Naive B cell (primary cell): Measurements from ENCODE around the gene UBE2J2. TPM values are rescaled to one million over a fixed set of nuclear protein-coding genes. Genes with fewer than 3 reads are reported as not detected.

Experiments
- ATAC-seq, 2 donors: fragments of 150-1000 bp; cut with Tn5 transposase; 2 replicates each; pipeline ENCODE4 v1.10.0; 2021; ENCODE audit warnings: low read depth in 2 of 2, mild to moderate bottlenecking in 2 of 2, moderate library complexity in 2 of 2
- DNase-seq: peaks from one replicate; pipeline ENCODE4 v3.0.0; 2022
- H3K27ac Mint-ChIP-seq, 6 donors: one replicate each; pipeline ENCODE4 v1.8.0; 2020 to 2022; ENCODE audit warnings: mild to moderate bottlenecking in 6 of 6, mixed read lengths in 6 of 6, moderate library complexity in 5 of 6, inconsistent platforms in 2 of 6
- H3K27me3 Mint-ChIP-seq, 3 donors: one replicate each; pipeline ENCODE4 v1.8.0; 2021 to 2022; ENCODE audit warnings: mixed read lengths in 3 of 3, mild to moderate bottlenecking in 1 of 3
- H3K36me3 Mint-ChIP-seq, 2 donors: one replicate each; pipeline ENCODE4 v1.8.0; 2020 to 2022; ENCODE audit warnings: mixed read lengths in 2 of 2, inconsistent platforms in 1 of 2, mild to moderate bottlenecking in 1 of 2
- H3K4me1 Mint-ChIP-seq, 3 donors: one replicate each; pipeline ENCODE4 v1.8.0; 2020 to 2022; ENCODE audit warnings: mixed read lengths in 3 of 3, inconsistent platforms in 1 of 3, mild to moderate bottlenecking in 1 of 3, moderate library complexity in 1 of 3
- H3K4me3 Mint-ChIP-seq, 8 donors: one replicate each; pipeline ENCODE4 v1.8.0; 2020 to 2022; ENCODE audit warnings: mild to moderate bottlenecking in 8 of 8, mixed read lengths in 8 of 8, moderate library complexity in 8 of 8, inconsistent platforms in 2 of 8
- H3K9me3 Mint-ChIP-seq, 7 donors: one replicate each; pipeline ENCODE4 v1.8.0; 2020 to 2022; ENCODE audit warnings: mixed read lengths in 7 of 7, mild to moderate bottlenecking in 5 of 7, inconsistent platforms in 2 of 7, moderate library complexity in 1 of 7
- polyA plus RNA-seq, 6 donors: library from polyadenylated mRNA; unstranded; fragments of 300-500 nt; fragmentation: Illumina TruSeq; gene quantifications; one replicate each; pipeline ENCODE4 v1.2.3, GENCODE V29; 2021; ENCODE audit warnings: low read depth in 6 of 6

UBE2J2 gene
- polyA plus RNA-seq, 6 donors from 2014 or later, result 75.1 to 112 (median 87.4) TPM

DNA sequence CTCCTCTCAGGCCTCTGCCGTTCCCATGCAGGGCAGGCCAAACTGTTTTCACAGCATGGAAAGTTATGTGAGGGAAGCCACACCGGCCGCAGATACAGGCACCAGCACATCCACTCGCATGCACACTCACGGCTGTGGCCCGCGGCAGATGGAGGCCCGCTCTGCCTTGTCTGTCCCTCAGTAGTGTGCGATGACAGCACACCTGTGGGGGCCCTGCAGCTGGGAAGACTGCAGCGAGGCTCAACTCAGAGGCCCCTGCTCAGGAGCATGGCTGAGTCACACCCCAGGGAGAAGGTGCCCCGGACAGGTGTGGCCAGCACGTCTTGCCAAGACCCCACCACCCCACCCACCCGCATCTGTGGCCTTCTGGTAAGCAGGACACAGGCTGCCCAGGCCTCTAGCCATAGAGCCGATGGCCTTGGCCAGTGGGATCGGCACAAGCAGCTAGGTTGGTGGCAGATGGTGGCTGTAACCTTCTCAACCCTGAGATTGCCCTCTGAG is 1.3 kb upstream of the UBE2J2 start:
- peak overlapping the region in 3 of 6 donors; percentile 82 to 88 (median 84) for H3K27ac Mint-ChIP-seq
- no peak for DNase-seq
- no peaks in the 10 kb centered on the region for H3K36me3 Mint-ChIP-seq
- no peaks in the 10 kb centered on the region for H3K27me3 Mint-ChIP-seq
- H3K4me1 Mint-ChIP-seq, result peaks cover 29 to 31% (median 31%) of the 10 kb centered on the region in 3 donors
- H3K4me3 Mint-ChIP-seq, result peak overlapping the region; percentile 57 to 87 (median 78)
- no peak for ATAC-seq
- H3K9me3 Mint-ChIP-seq, result no peaks in the 10 kb centered on the region

DNA sequence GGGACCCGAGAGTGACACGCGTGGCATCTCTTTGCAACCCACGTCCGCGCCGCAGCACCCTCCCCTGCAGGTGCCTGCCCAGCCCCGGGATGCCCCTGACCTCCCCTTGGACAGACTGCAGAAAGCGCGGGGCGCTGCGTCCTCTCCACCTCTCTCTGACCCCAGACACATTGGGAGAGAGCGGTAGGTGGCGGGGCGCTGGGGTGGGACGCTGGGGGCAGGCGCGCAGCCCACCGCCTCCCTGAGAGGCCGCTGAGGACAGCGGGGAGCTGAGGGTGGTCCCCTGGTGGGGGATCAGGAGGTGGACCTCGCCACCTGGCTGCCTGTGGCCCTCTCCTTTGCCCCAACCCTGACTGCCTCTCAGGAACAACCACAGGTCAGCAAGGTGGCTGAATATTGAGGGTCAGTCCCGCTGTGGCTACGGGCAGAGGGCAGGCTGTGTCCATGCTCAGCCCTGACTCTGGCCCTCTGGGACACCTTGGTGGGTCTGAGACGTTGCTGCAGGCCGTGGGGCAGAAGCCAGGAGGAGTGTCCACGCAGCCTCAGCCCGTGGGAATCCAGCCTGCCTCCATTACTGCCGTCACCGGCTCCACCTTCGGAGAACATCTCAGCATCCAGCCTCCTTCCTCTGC is 761 bp upstream of the UBE2J2 start:
- no peaks in the 10 kb centered on the region for H3K9me3 Mint-ChIP-seq
- peaks cover 32 to 37% (median 34%) of the 10 kb centered on the region in 3 donors for H3K4me1 Mint-ChIP-seq
- no peaks in the 10 kb centered on the region for H3K27me3 Mint-ChIP-seq
- peak overlapping the region in 3 of 6 donors; percentile 82 to 88 (median 84) for H3K27ac Mint-ChIP-seq
- DNase-seq (no peak), ATAC-seq (no peak)
- H3K36me3 Mint-ChIP-seq, result no peaks in the 10 kb centered on the region
- peak overlapping the region; percentile 57 to 87 (median 78) for H3K4me3 Mint-ChIP-seq

DNA sequence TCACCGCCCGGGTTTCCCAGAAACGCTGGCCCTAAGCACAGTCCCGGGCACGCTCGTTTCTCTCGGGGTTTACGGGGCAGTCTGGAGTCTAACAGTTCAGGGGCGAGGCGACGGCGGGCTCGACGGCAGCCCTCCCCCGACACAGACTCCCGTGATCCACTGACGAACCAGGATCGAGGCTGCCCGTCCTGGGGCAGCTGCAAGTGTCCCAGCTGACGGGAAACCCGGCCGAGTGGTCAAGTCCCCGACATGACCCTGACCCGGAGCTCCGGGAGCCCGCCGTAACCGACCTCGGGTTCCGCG is 494 bp downstream of the UBE2J2 start:
- Mint-ChIP-seq H3K27ac (peak overlapping the region in 5 of 6 donors; percentile 81 to 94 (median 85)), H3K4me1 (peaks cover 33 to 44% (median 42%) of the 10 kb centered on the region in 3 donors), H3K36me3 (no peaks in the 10 kb centered on the region), H3K27me3 (no peaks in the 10 kb centered on the region), H3K4me3 (peak overlapping the region; percentile 81 to 95 (median 88)), H3K9me3 (no peaks in the 10 kb centered on the region)
- ATAC-seq (peak in 1 of 2 donors; percentile 3), DNase-seq (no peak)

DNA sequence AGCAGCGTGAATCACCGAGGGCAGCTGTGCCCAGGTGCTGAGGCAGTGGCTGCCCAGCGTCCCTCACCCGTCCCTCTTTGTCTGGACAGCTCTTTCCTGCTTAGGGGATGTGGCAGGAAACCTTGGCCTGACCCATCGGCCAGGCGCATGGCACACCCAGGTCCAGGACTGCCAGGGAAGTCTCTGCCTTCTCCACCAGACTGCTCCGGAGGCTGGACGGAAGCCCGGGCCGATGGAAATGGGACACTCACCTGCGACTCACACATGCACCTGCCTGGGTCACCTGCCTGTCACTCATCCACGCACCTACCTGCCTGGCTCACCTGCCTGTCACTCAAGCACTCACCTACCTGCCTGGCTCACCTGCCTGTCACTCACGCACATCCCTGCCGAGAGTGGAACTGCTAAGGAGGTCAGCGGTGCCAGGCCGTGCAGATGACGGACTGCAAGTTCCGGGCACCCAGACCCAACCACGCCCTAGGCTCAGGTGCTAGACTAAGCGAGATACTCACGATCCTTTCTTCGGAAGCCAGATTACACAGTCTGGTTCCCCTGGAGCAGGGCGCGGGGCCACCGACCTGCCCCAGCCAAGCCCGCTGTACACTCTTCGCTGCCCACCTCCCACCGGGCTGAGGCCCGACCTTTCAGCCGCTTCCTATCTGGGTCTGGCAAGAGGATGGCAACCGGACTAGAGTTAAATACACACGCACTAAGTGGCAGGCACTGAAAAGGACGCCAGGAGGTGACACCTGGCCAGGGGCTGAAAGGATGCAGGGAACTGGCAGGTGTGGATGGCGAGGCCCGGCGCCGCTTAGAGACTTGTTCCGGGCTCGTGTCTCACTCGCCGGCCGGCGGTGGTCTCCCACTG is 1.1 kb downstream of the UBE2J2 start:
- H3K36me3 Mint-ChIP-seq, result no peaks in the 10 kb centered on the region
- DNase-seq (no peak), ATAC-seq (peak in 1 of 2 donors; percentile 5)
- H3K4me1 Mint-ChIP-seq, result peaks cover 36 to 46% (median 45%) of the 10 kb centered on the region in 3 donors
- H3K9me3 Mint-ChIP-seq, result no peaks in the 10 kb centered on the region
- H3K27ac Mint-ChIP-seq, result peak overlapping the region; percentile 25 to 94 (median 84)
- peak overlapping the region; percentile 81 to 95 (median 88) for H3K4me3 Mint-ChIP-seq
- no peaks in the 10 kb centered on the region for H3K27me3 Mint-ChIP-seq

DNA sequence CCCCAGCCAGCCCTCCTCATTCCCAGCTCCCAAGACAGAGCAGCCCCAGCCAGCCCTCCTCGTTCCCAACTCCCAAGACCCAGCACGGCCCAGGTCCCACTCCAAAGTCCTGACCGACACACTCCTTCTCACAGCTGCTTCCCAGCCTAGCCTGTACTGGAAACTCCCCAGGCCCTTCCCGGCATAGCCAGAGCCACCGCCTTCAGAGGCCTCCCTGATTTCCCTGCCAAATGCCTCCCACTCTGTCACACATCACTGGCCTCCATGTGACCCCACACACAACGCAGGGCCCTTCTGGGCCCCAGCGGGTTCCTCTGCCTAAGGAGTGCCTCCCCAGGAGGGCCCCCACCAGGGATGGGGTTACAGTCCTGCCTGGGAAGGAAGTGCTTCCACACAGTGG is 2.8 kb downstream of the UBE2J2 start:
- H3K27me3 Mint-ChIP-seq, result no peaks in the 10 kb centered on the region
- ATAC-seq (no peak), DNase-seq (no peak)
- no peaks in the 10 kb centered on the region for H3K36me3 Mint-ChIP-seq
- H3K27ac Mint-ChIP-seq, result peak overlapping the region in 5 of 6 donors; percentile 12 to 91 (median 81)
- peak overlapping the region in 7 of 8 donors; percentile 38 to 87 (median 75) for H3K4me3 Mint-ChIP-seq
- no peaks in the 10 kb centered on the region for H3K9me3 Mint-ChIP-seq
- H3K4me1 Mint-ChIP-seq, result peaks cover 36 to 49% (median 48%) of the 10 kb centered on the region in 3 donors

DNA sequence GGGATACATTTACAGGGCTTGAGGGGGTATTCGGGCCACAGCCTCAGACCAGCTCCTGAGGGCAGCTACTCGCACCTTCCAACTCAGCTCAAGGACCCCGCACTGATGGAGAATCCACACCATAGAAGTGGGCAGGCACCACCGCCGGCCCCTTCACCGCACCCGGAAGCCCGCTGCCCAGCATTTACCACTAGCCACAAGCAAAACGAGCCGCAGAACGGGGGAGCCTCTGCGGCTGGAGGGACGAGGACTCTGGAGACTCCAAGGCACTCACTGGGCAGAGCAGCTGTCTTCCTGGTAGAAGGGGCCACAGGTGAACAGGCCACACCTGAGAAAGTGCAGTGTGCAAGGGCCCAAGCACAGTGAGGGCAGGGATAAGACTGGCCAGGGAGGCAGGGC is 5.4 kb downstream of the UBE2J2 start:
- no peak overlapping the region for H3K27ac Mint-ChIP-seq
- no peaks in the 10 kb centered on the region for H3K9me3 Mint-ChIP-seq
- peak overlapping the region in 1 of 8 donors; percentile 25 for H3K4me3 Mint-ChIP-seq
- H3K4me1 Mint-ChIP-seq, result peaks cover 36 to 53% (median 51%) of the 10 kb centered on the region in 3 donors
- no peak for ATAC-seq
- DNase-seq, result no peak
- H3K36me3 Mint-ChIP-seq, result no peaks in the 10 kb centered on the region
- no peaks in the 10 kb centered on the region for H3K27me3 Mint-ChIP-seq

DNA sequence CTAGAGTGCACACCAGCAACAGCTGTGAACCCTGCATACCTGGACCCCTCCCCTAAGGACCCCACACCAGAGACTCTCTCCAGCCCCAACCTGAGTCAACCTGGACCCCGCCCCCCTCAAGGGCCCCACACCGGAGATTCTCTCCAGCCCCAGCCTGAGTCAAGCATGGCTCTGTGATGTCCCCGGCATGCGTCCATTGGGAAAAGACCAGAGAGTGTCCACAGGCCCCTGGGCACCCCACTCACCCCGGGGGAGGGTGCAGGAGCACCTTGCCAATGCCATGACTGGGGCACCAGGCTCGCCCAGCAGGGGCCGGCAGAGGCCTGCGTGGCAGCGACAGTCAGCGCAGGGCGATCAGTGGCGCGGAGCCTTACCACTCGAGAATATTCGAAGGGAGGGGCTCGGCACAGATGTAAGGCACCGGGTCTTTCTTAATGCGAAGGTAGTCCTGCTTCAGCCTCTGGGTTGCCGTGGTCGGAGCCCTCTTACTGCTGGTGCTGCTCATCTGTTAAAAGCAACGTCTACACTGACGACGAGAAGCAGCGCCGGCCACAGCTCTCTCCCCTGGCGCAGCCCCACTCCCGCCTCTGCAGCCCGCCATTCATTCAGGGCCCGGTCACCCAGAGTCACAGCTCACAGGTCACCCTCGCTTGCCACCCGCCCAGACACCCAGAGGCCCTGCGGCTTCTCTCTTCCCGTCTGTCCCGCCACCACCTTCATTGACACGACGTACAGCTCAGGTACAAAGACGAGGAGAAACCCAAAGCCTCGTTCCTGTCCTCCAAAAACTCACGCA is 6.0 kb downstream of the UBE2J2 start:
- Mint-ChIP-seq H3K27me3 (no peaks in the 10 kb centered on the region), H3K4me3 (peak overlapping the region in 1 of 8 donors; percentile 21), H3K4me1 (peaks cover 33 to 51% (median 48%) of the 10 kb centered on the region in 3 donors), H3K27ac (peak overlapping the region in 1 of 6 donors; percentile 41), H3K36me3 (no peaks in the 10 kb centered on the region), H3K9me3 (no peaks in the 10 kb centered on the region)
- no peak for ATAC-seq
- no peak for DNase-seq

DNA sequence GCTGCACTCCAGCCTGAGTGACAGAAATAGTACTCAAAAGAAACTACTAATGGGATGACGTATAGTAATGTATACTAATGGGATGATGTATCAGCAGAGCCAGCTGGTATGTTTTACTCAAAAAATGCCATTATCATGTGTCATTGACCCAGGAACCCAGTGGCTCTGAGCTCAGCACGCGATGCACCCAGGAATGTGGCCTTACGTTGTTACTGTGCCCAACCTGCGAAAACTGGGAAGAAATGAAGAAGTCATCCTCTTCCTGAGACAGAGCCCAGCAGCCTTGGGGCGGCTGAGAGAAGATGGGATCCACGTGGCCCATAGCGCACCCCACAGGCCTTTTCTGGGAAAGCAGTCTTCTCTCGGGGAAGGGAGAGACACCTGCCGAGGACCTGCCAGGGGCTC is 8.8 kb downstream of the UBE2J2 start:
- peaks cover 3 to 5% of the 10 kb centered on the region in 2 donors for H3K36me3 Mint-ChIP-seq
- DNase-seq, result no peak
- H3K27me3 Mint-ChIP-seq, result no peaks in the 10 kb centered on the region
- no peak overlapping the region for H3K4me3 Mint-ChIP-seq
- H3K4me1 Mint-ChIP-seq, result peaks cover 23 to 42% (median 34%) of the 10 kb centered on the region in 3 donors
- peak in 1 of 2 donors; percentile 27 for ATAC-seq
- peak overlapping the region in 1 of 6 donors; percentile 47 for H3K27ac Mint-ChIP-seq
- peaks cover 0 to 1% (median 0%) of the 10 kb centered on the region in 7 donors for H3K9me3 Mint-ChIP-seq

DNA sequence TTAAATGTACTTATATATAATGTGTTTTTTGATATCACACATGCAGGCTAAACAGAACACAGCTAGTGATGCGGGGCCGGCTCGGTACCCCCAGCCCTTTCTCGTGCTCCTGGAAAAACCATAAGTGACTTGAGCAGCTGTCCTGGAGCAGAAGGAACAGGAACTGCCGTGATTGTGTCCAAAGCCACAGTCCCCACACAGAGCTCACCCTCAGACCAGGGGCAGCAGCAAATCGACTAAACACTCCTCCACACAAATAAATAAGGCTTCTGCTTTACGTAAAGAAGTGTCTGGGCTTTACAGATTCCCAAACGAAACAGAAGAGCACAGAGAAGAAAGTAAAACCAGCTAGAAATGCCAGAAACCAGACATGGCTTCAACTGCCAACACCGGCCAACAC is 9.6 kb downstream of the UBE2J2 start:
- Mint-ChIP-seq H3K36me3 (peaks cover 5 to 8% of the 10 kb centered on the region in 2 donors), H3K9me3 (peaks cover 0 to 1% (median 0%) of the 10 kb centered on the region in 7 donors), H3K27me3 (no peaks in the 10 kb centered on the region), H3K27ac (no peak overlapping the region), H3K4me3 (no peak overlapping the region), H3K4me1 (peaks cover 27 to 44% (median 32%) of the 10 kb centered on the region in 3 donors)
- no peak for ATAC-seq
- no peak for DNase-seq

DNA sequence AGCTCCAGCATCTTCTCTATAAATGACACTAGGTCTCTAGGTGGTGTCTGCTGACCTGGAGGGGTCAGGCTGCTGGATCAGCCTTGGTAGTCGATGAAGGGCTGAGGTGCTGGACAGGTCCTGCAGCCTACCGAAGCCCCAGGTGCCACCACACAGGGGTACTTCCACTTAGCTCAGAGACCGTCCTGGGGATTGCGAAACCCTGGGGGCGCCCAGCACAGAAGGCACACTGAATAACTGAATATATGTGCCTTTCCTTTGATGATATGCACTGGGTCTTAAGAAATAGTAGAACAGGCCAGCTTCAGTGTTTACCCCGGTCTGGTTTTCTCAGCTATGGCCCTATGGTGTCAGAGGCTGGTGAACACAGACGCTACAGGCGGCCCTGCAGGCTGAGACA is 10.9 kb downstream of the UBE2J2 start:
- Mint-ChIP-seq H3K4me1 (peaks cover 28 to 36% (median 30%) of the 10 kb centered on the region in 3 donors), H3K36me3 (peaks cover 5 to 8% of the 10 kb centered on the region in 2 donors), H3K4me3 (no peak overlapping the region), H3K27ac (peak overlapping the region in 3 of 6 donors; percentile 12 to 58 (median 27)), H3K27me3 (no peaks in the 10 kb centered on the region), H3K9me3 (peaks cover 0 to 1% (median 0%) of the 10 kb centered on the region in 7 donors)
- ATAC-seq (no peak), DNase-seq (no peak)

DNA sequence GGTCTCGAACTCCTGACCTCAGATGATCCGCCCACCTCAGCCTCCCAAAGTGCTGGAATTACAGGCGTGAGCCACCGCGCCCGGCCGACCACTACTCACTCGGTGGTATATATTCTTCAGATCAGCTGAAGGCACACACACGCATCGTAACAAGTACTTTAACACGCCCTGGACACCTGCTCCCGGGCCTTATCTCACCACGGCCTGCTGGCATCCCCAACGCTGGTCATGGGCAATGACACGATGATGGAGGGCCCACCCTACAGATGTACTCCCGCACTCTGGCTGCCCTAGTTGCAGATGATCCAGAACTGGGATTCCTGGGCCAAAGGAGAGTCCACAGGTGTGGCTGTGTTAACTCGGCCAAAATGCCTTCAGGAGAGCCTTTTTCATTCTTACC is 11.6 kb downstream of the UBE2J2 start:
- DNase-seq (no peak), ATAC-seq (no peak)
- Mint-ChIP-seq H3K4me1 (peaks cover 28 to 39% (median 32%) of the 10 kb centered on the region in 3 donors), H3K36me3 (peaks cover 5 to 8% of the 10 kb centered on the region in 2 donors), H3K9me3 (peaks cover 0 to 3% (median 0%) of the 10 kb centered on the region in 7 donors), H3K4me3 (no peak overlapping the region), H3K27ac (no peak overlapping the region), H3K27me3 (no peaks in the 10 kb centered on the region)

DNA sequence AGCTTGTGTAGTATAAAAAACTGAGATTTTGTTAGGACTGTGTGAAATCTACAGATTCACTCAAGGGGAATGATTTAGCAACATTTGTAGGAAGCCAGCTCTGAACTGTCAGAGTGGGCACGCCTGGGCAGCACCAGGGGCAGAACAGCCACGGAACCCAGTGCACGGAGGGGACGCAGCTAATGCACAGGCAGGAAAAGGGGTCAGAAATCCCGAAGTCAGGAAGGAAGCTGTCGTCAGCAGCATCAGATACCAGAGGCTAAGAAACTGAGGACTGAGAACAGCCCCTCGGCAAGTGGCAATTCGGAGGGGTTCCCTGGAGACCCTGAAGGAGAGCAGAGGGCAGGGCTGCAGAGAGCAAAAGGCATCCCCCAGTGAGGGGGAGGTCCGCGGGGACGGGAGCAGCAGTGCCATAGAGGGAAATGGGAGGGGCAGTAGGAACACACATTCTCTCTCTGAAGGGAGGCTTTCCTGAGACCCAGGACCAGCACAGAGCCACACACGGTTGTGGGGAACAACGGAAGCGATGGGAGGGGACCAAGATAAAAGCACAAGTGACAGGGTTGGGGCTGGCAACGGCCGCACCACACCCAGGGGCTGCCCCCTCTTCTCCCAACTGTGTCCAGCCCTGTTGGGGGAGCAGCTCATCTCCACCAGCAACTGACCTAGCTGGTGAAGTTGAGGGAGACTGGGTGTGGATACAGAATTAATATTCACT is 12.7 kb downstream of the UBE2J2 start:
- H3K27ac Mint-ChIP-seq, result peak overlapping the region in 4 of 6 donors; percentile 71 to 90 (median 82)
- no peaks in the 10 kb centered on the region for H3K27me3 Mint-ChIP-seq
- H3K4me1 Mint-ChIP-seq, result peaks cover 26 to 37% (median 32%) of the 10 kb centered on the region in 3 donors
- H3K4me3 Mint-ChIP-seq, result peak overlapping the region in 5 of 8 donors; percentile 27 to 52 (median 35)
- no peak for ATAC-seq
- DNase-seq, result no peak
- peaks cover 0 to 3% (median 0%) of the 10 kb centered on the region in 7 donors for H3K9me3 Mint-ChIP-seq
- H3K36me3 Mint-ChIP-seq, result peaks cover 5 to 8% of the 10 kb centered on the region in 2 donors
